Endothelial cell of umbilical vein (primary cell): Measurements from ENCODE around the gene S100A11. TPM values are rescaled to one million over a fixed set of nuclear protein-coding genes. Genes with fewer than 3 reads are reported as not detected.

Experiments used
- BruUV-seq: library from RNA; stranded (reverse); fragments of 400-500 nt; replicated peaks from 2 replicates; lab custom pipeline; 2021; lab: Mats Ljungman, UMichigan
- CTCF ChIA-PET: fragments of 300-600, 350-600 bp; sonication (Branson Sonifier 250); formaldehyde crosslinking; loops from one replicate; lab custom pipeline; 2021; ENCODE audit warnings: antibody characterized with exemption, inconsistent platforms; lab: Charles Lee
- POLR2A ChIA-PET: fragments of 300-600, 350-600 bp; sonication (Branson Sonifier 250); formaldehyde crosslinking; loops from one replicate; lab custom pipeline; 2021; ENCODE audit warnings: antibody characterized with exemption, inconsistent platforms; lab: Charles Lee
- DNase-seq: peaks from one replicate; pipeline ENCODE4 v3.0.0-alpha.2; 2011; ENCODE audit warnings: low read depth, low spot score
- FAIRE-seq: peaks from 2 replicates; lab custom pipeline; 2011; peaks lifted over from hg19 to GRCh38; lab: Jason Lieb, UNC
- H2AFZ ChIP-seq: 2 replicates; pipeline ENCODE4 v1.6.0; 2012; ENCODE audit warnings: low read depth, low read length, control low read depth, inconsistent platforms
- H3K27ac ChIP-seq: 2 replicates; pipeline ENCODE4 v1.5.1; 2011; ENCODE audit warnings: low read depth, mild to moderate bottlenecking, control low read depth, low read length, moderate library complexity; ENCODE audit not compliant: insufficient read depth
- H3K27me3 ChIP-seq, 2 experiments: 2 replicates each; pipeline versions ENCODE4 v1.6.0 to v1.6.1; 2011; ENCODE audit warnings: low read length in 2 of 2, mixed read lengths in 1 of 2; ENCODE audit not compliant: control insufficient read depth in 2 of 2, insufficient read depth in 2 of 2
- H3K36me3 ChIP-seq, 2 experiments: 2 replicates in 1 of 2; 3 replicates in 1 of 2; pipeline ENCODE4 v1.5.1; 2011; ENCODE audit warnings: low read length in 2 of 2, mild to moderate bottlenecking in 1 of 2, moderate library complexity in 1 of 2; ENCODE audit not compliant: control insufficient read depth in 2 of 2, insufficient read depth in 2 of 2; ENCODE audit errors: extremely low read depth in 1 of 2
- H3K4me1 ChIP-seq: 3 replicates; pipeline ENCODE4 v1.5.1; 2011; ENCODE audit warnings: mild to moderate bottlenecking, low read length; ENCODE audit not compliant: control insufficient read depth, insufficient read depth; ENCODE audit errors: extremely low read depth
- H3K4me2 ChIP-seq: 2 replicates; pipeline ENCODE4 v1.6.1; 2011; ENCODE audit warnings: low read length, control low read depth, mixed read lengths; ENCODE audit not compliant: insufficient read depth
- H3K4me3 ChIP-seq, 3 experiments: fragments of 200-600 bp in 1 of 3; sonication (generic), shearing (Covaris generic) in 1 of 3; replicated peaks in 1 of 3; 2 replicates each; pipeline ENCODE4 v1.5.1; 2011 to 2016; ENCODE audit warnings: control low read depth in 3 of 3, low read length in 3 of 3, mild to moderate bottlenecking in 2 of 3, inconsistent platforms in 1 of 3, low read depth in 1 of 3, moderate library complexity in 1 of 3; ENCODE audit not compliant: insufficient read depth in 1 of 3
- H3K79me2 ChIP-seq: 2 replicates; pipeline ENCODE4 v1.6.0; 2012; ENCODE audit warnings: low read length, inconsistent platforms; ENCODE audit not compliant: control insufficient read depth, insufficient read depth
- H3K9ac ChIP-seq: replicated peaks from 2 replicates; pipeline ENCODE3; 2011; ENCODE audit warnings: low read length, control low read depth; ENCODE audit not compliant: insufficient read depth; ENCODE audit errors: extremely low read depth
- H3K9me1 ChIP-seq: replicated peaks from 3 replicates; pipeline ENCODE4 v1.6.0; 2011; ENCODE audit warnings: mild to moderate bottlenecking, low read length; ENCODE audit not compliant: control insufficient read depth, insufficient read depth; ENCODE audit errors: extremely low read depth
- H3K9me3 ChIP-seq: replicated peaks from 2 replicates; pipeline ENCODE4 v1.5.1; 2012; ENCODE audit warnings: low read length, inconsistent platforms; ENCODE audit not compliant: control insufficient read depth, insufficient read depth
- H4K20me1 ChIP-seq: replicated peaks from 2 replicates; pipeline ENCODE3; 2011; ENCODE audit warnings: mild to moderate bottlenecking, low read length; ENCODE audit not compliant: control insufficient read depth, insufficient read depth; ENCODE audit errors: extremely low read depth
- CTCF ChIP-seq, 2 donors: IDR thresholded peaks; 1 replicate in 1 of 2; 2 replicates in 1 of 2; pipeline ENCODE4 v1.5.1; 2011; ENCODE audit warnings: low read length in 2 of 2, mild to moderate bottlenecking in 2 of 2, moderate library complexity in 2 of 2, control low read depth in 1 of 2, inconsistent platforms in 1 of 2, low read depth in 1 of 2; ENCODE audit not compliant: insufficient read depth in 1 of 2; ENCODE audit errors: extremely low read depth in 1 of 2
- EZH2 ChIP-seq: IDR thresholded peaks from 2 replicates; pipeline ENCODE4 v1.6.1; 2012; ENCODE audit warnings: borderline replicate concordance, low read depth, mild to moderate bottlenecking, moderate library complexity, low read length, inconsistent platforms; ENCODE audit not compliant: severe bottlenecking
- FOS ChIP-seq: IDR thresholded peaks from 2 replicates; pipeline ENCODE4 v1.6.1; 2011; ENCODE audit warnings: mild to moderate bottlenecking, low read length, moderate library complexity, borderline replicate concordance; ENCODE audit not compliant: insufficient read depth
- GATA2 ChIP-seq: IDR thresholded peaks from 2 replicates; pipeline ENCODE4 v1.7.0; 2011; ENCODE audit warnings: low read depth, mild to moderate bottlenecking, moderate library complexity, mixed read lengths, low read length; ENCODE audit not compliant: insufficient read length, insufficient read depth
- JUN ChIP-seq: IDR thresholded peaks from 2 replicates; pipeline ENCODE4 v1.6.1; 2011; ENCODE audit warnings: borderline replicate concordance, low read depth; ENCODE audit not compliant: insufficient read length, insufficient read depth
- MAX ChIP-seq: IDR thresholded peaks from 2 replicates; pipeline ENCODE4 v1.6.1; 2011; ENCODE audit not compliant: insufficient read depth, insufficient read length
- MYC ChIP-seq: IDR thresholded peaks from one replicate; pipeline ENCODE4 v1.6.1; 2011; ENCODE audit warnings: mild to moderate bottlenecking, low read depth, low read length
- POLR2A ChIP-seq: IDR thresholded peaks from 2 replicates; pipeline ENCODE4 v1.6.1; 2012; ENCODE audit warnings: low read depth, mild to moderate bottlenecking, control low read depth, low read length
- POLR2AphosphoS5 ChIP-seq: IDR thresholded peaks from 2 replicates; pipeline ENCODE4 v1.6.1; 2012; ENCODE audit warnings: low read depth, mild to moderate bottlenecking, control low read depth, low read length, moderate library complexity; ENCODE audit not compliant: insufficient read depth
- dilution Hi-C: fragments of 300-500 bp; cut with MboI; formaldehyde crosslinking; loops from one replicate; pipeline ENCODE4 v1.15.0; 2019; ENCODE audit warnings: low sequenced_read_pairs; ENCODE audit not compliant: extremely low pct_ligation_motif_present
- intact Hi-C: fragments of 100-400 bp; cut with micrococcal nuclease; formaldehyde crosslinking; loops from one replicate; pipeline ENCODE4 v1.10.0; 2022
- polyA plus RNA-seq, 4 experiments: library from polyadenylated mRNA; depleted of rRNA in 3 of 4; stranded (reverse) in 3 of 4; unstranded in 1 of 4; fragments of >200 nt; gene quantifications; 2 replicates each; pipeline versions ENCODE4 v1.2.1 to v1.2.3, GENCODE V29; 2011 to 2012; ENCODE audit warnings: missing spikeins in 1 of 4
- total RNA-seq: library from RNA; stranded (reverse); gene quantifications from 2 replicates; pipeline ENCODE4 v1.2.3, GENCODE V29; 2021

Gene S100A11
- total and polyA plus RNA-seq, 2 donors (not counting 3 experiments of a cell fraction or from before 2014, with no cell fraction given): 497 to 505 TPM

GRCh38 chr1:152043870-152044269, 7.1 kb upstream of the S100A11 start:
- TF ChIP-seq POLR2AphosphoS5: no peak
- no peak for TF ChIP-seq GATA2
- no peak for TF ChIP-seq EZH2
- dilution Hi-C loops: no loop called here
- FAIRE-seq (no peak), DNase-seq (no peak)
- Histone ChIP-seq H3K79me2 (no peaks in the 10 kb centered on the region), H2AFZ (no peak overlapping the region), H3K27me3 (peaks cover 40 to 46% of the 10 kb centered on the region in 2 experiments), H3K4me2 (no peak overlapping the region), H3K27ac (no peak overlapping the region), H3K9ac (no peak overlapping the region), H3K4me3 (no peak overlapping the region), H3K9me1 (no peaks in the 10 kb centered on the region), H3K36me3 (no peaks in the 10 kb centered on the region), H3K9me3 (no peaks in the 10 kb centered on the region), H3K4me1 (peaks cover 18% of the 10 kb centered on the region), H4K20me1 (no peaks in the 10 kb centered on the region)
- ChIA-PET POLR2A (no interaction called here), CTCF (no interaction called here)
- BruUV-seq: no TSS peak
- intact Hi-C loops: no loop called here

GRCh38 chr1:152042030-152042429, 5.2 kb upstream of the S100A11 start:
- no peaks in the 10 kb centered on the region for H3K9me3 ChIP-seq
- DNase-seq (no peak), FAIRE-seq (no peak)
- intact Hi-C loops (no loop called here), dilution Hi-C loops (no loop called here)
- H3K27me3 ChIP-seq: peaks cover 44 to 49% of the 10 kb centered on the region in 2 experiments
- no peak overlapping the region for H3K27ac ChIP-seq
- H3K9me1 ChIP-seq: no peaks in the 10 kb centered on the region
- ChIA-PET POLR2A (no interaction called here), CTCF (no interaction called here)
- no TSS peak for BruUV-seq
- H3K79me2 ChIP-seq: no peaks in the 10 kb centered on the region
- H4K20me1 ChIP-seq: no peaks in the 10 kb centered on the region
- no peak overlapping the region for H3K4me2 ChIP-seq
- H2AFZ ChIP-seq: no peak overlapping the region
- no peak overlapping the region for H3K4me3 ChIP-seq
- no peaks in the 10 kb centered on the region for H3K36me3 ChIP-seq
- peaks cover 2% of the 10 kb centered on the region for H3K4me1 ChIP-seq
- H3K9ac ChIP-seq: no peak overlapping the region
- no peak for TF ChIP-seq EZH2
- TF ChIP-seq POLR2A: no peak
- TF ChIP-seq POLR2AphosphoS5: no peak
- TF ChIP-seq GATA2: no peak
- TF ChIP-seq FOS: no peak
- no peak for TF ChIP-seq MAX
- no peak for TF ChIP-seq MYC
- no peak for TF ChIP-seq CTCF (IDR thresholded peaks at IDR 0.05; ENCODE audit: extremely low read depth in 1 of 2, insufficient read depth in 1 of 2, low read depth in 1 of 2, low read length in 2 of 2)
- TF ChIP-seq JUN: no peak
